Spleen (tissue), 13 donors: ENCODE data around the gene DNAAF5. TPM values are rescaled to one million over a fixed set of nuclear protein-coding genes. Genes with fewer than 3 reads are reported as not detected.

ENCODE experiments used
- DNase-seq: peaks from one replicate; pipeline ENCODE4 v3.0.0-alpha.2; 2020
- H3K27ac ChIP-seq, 8 donors: fragments of 200-600 bp; sonication (generic) in 7 of 8; 1 replicate in 4 of 8; 2 replicates in 4 of 8; pipeline versions ENCODE4 v1.5.0 to v1.8.0; 2016 to 2021; ENCODE audit warnings: inconsistent platforms in 4 of 8, mild to moderate bottlenecking in 4 of 8, moderate library complexity in 1 of 8
- H3K27me3 ChIP-seq, 7 donors: fragments of 200-600 bp; sonication (generic) in 6 of 7; replicated peaks in 1 of 7; 1 replicate in 4 of 7; 2 replicates in 3 of 7; pipeline versions ENCODE4 v1.5.0 to v1.8.0; 2016 to 2021; ENCODE audit warnings: inconsistent platforms in 3 of 7, mild to moderate bottlenecking in 1 of 7
- H3K36me3 ChIP-seq, 6 donors: fragments of 200-600 bp; sonication (generic) in 5 of 6; 1 replicate in 4 of 6; 2 replicates in 2 of 6; pipeline versions ENCODE4 v1.5.0 to v1.8.0; 2016 to 2021; ENCODE audit warnings: inconsistent platforms in 2 of 6
- H3K4me1 ChIP-seq, 6 donors: fragments of 200-600 bp; sonication (generic) in 5 of 6; 1 replicate in 3 of 6; 2 replicates in 3 of 6; pipeline versions ENCODE4 v1.5.0 to v1.8.0; 2016 to 2021; ENCODE audit warnings: inconsistent platforms in 3 of 6
- H3K4me3 ChIP-seq, 8 donors: fragments of 200-600 bp; sonication (generic) in 7 of 8; 1 replicate in 4 of 8; 2 replicates in 4 of 8; pipeline versions ENCODE4 v1.5.0 to v1.8.0; 2016 to 2021; ENCODE audit warnings: inconsistent platforms in 4 of 8, mild to moderate bottlenecking in 4 of 8, moderate library complexity in 2 of 8
- H3K9me3 ChIP-seq, 8 donors: fragments of 200-600 bp; sonication (generic) in 7 of 8; 1 replicate in 4 of 8; 2 replicates in 4 of 8; pipeline versions ENCODE4 v1.5.0 to v1.8.0; 2016 to 2021; ENCODE audit warnings: inconsistent platforms in 4 of 8
- CTCF ChIP-seq, 11 experiments: fragments of 200-600 bp in 7 of 11; fragments of 450-650 bp in 4 of 11; sonication (generic) in 4 of 11; IDR thresholded peaks in 8 of 11; conservative IDR thresholded peaks in 3 of 11; 1 replicate in 7 of 11; 2 replicates in 4 of 11; pipeline versions ENCODE4 v1.4.0 to v1.8.0; 2016 to 2021; ENCODE audit warnings: antibody characterized with exemption in 11 of 11, inconsistent platforms in 4 of 11, mild to moderate bottlenecking in 1 of 11
- POLR2A ChIP-seq, 3 donors: fragments of 450-650 bp; IDR thresholded peaks; one replicate each; pipeline ENCODE4 v1.5.1; 2017; ENCODE audit warnings: antibody characterized with exemption in 3 of 3, mild to moderate bottlenecking in 1 of 3
- POLR2AphosphoS5 ChIP-seq, 3 donors: sonication (generic); formaldehyde crosslinking; IDR thresholded peaks; one replicate each; pipeline ENCODE4 v1.5.1; 2017; ENCODE audit warnings: antibody characterized with exemption in 3 of 3
- WGBS, 5 donors: extraction: QIAGEN DNeasy Blood & Tissue Kit in 3 of 5; methylation state at CpG; one replicate each; pipeline versions ENCODE4 v1.1.5 to v1.1.7; 2013 to 2018; 5-methylcytosine and 5-hydroxymethylcytosine counted together
- intact Hi-C: fragments of 100-400 bp; cut with DNase I; formaldehyde crosslinking; loops from one replicate; pipeline ENCODE4 v1.15.0; 2023; ENCODE audit warnings: low total_unique reads
- long read RNA-seq, 2 donors: transcript quantifications; one replicate each; lab custom pipeline, GENCODE V29; 2026
- polyA plus RNA-seq, 3 donors: library from polyadenylated mRNA; stranded (reverse); fragments of 200-250 nt; gene quantifications; one replicate each; pipeline ENCODE4 v1.2.1, GENCODE V29; 2013
- total RNA-seq, 7 donors: library from RNA; depleted of rRNA in 3 of 7; stranded (reverse); fragments of >200 nt in 3 of 7; fragmentation: NEBNext Ultra II Directional in 4 of 7; extraction: Animal tissue kit (Norgen Biotek cat#: 25700) in 4 of 7; gene quantifications; one replicate each; pipeline versions ENCODE4 v1.1.0 to v1.2.1, GENCODE V29; 2016 to 2021
- donor health status: healthy with polysubstance abuse.
- donor health status: DM: no; HTN: no; CAD: no; lungs with moderate emphysema.
- donor health status: DM: no; HTN: no; CAD: no.
- donor health status: Bipolar disorder and iron deficiency.
- donor health status: healthy.
- donor health status: DM: no; HTN: no; CAD: no.
- donor health status: DM: yes; HTN: yes; CAD: no.

The DNAAF5 gene
- total RNA-seq (10 to 100 TPM; 13.7 to 22.4 (median 21.2) TPM), polyA plus RNA-seq (1 to 10 TPM; 7.5 to 8.4 (median 7.7) TPM)
- long read RNA-seq, donor 1, transcript DNAAF5-201 (13 exons, 3,410 nt) = major isoform, 5 of 8 reads
- long read RNA-seq, donor 1, partial matches to known transcripts = 0 of 8 reads
- long read RNA-seq, donor 1, other reads (novel, unspliced or antisense) = 0 of 8 reads
- long read RNA-seq, donor 2, transcript DNAAF5-201 (13 exons, 3,410 nt) = major isoform, 8 of 9 reads
- long read RNA-seq, donor 2, partial matches to known transcripts = 0 of 9 reads
- long read RNA-seq, donor 2, other reads (novel, unspliced or antisense) = 0 of 9 reads

- intact Hi-C loops = no loop called here
- Histone ChIP-seq H3K4me1 (peaks cover 6 to 32% (median 24%) of the 10 kb centered on the region in 6 donors), H3K27ac (peak within 1 kb of the TSS in 7 of 8 donors; percentile 10 to 83 (median 75)), H3K36me3 (peaks cover 0 to 22% (median 11%) of the 10 kb centered on the region in 6 donors), H3K27me3 (no peaks in the 10 kb centered on the region), H3K4me3 (peak within 1 kb of the TSS; percentile 67 to 100 (median 99)), H3K9me3 (peaks cover 0 to 6% (median 2%) of the 10 kb centered on the region in 8 donors)
- WGBS, 5 donors = 8 to 54% (median 13%) methylated on average over 11 to 56 of the region's 56 CpGs
- peak; percentile 96 for DNase-seq
- TF ChIP-seq POLR2A (IDR thresholded peaks at IDR 0.05) (peak in 1 of 3 donors; percentile 3), CTCF (IDR thresholded peaks at IDR 0.05 in 8 of 11, conservative IDR thresholded peaks at IDR 0.05 in 3 of 11) (peak in 1 of 11 experiments; percentile 19), POLR2AphosphoS5 (IDR thresholded peaks at IDR 0.05) (peak; percentile 85 to 93 (median 88))
Measured at GRCh38 chr7:726084-726853, at the start of gene DNAAF5. Gene DNAAF5 (plus strand): TSS chr7:726699. CDS start chr7:726721, 22 bp downstream.

- Histone ChIP-seq H3K4me1 (no peaks in the 10 kb centered on the region), H3K36me3 (peaks cover 0 to 53% (median 19%) of the 10 kb centered on the region in 6 donors), H3K27me3 (no peaks in the 10 kb centered on the region), H3K9me3 (peaks cover 0 to 19% (median 0%) of the 10 kb centered on the region in 8 donors), H3K27ac (no peak overlapping the region), H3K4me3 (no peak overlapping the region)
- intact Hi-C loops = no loop called here
- TF ChIP-seq CTCF (IDR thresholded peaks at IDR 0.05 in 8 of 11, conservative IDR thresholded peaks at IDR 0.05 in 3 of 11) (no peak), POLR2AphosphoS5 (IDR thresholded peaks at IDR 0.05) (no peak), POLR2A (IDR thresholded peaks at IDR 0.05) (no peak)
- 93 to 97% (median 95%) methylated on average over 19 to 23 of the region's 23 CpGs for WGBS, 5 donors
- peak; percentile 67 for DNase-seq
Measured at GRCh38 chr7:676972-677385, 49.5 kb upstream of the DNAAF5 start.

DNA sequence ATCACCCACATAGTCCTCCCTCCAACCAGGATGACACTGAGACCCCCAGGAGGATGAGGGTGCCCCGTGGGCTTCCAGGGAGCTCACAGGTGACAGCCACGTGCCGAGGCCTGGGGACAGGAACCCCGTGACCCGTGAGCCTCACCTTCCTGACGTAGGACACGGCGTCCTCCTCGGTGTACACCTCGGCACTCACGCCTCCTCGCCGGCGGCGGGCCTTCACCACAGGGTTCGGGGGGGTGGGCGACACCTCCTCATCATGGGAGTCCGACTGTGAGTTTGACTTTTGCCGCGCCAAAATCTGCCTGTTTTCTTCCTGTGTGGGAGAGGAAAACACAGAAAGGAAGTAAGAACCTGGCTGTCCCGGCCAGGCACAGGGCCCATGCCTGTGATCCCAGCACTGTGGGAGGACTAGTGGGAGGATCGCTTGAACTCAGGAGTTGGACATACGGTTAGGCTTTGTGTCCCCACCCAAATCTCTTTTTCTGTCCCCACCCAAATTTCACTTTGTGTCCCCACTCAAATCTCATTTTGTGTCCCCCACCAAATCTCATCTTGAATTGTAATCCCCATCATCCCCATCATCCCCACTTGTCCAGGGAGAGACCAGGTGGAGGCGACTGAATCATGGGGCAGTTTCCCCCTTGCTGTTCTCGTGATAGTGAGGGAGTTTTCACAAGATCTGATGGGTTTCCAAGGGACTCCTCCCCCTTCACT is 45.9 kb upstream of the DNAAF5 start:
- peak; percentile 64 for DNase-seq
- WGBS, 5 donors = 93 to 98% (median 96%) methylated on average over 14 to 25 of the region's 25 CpGs
- Histone ChIP-seq H3K27me3 (no peaks in the 10 kb centered on the region), H3K27ac (no peak overlapping the region), H3K9me3 (peaks cover 0 to 31% (median 9%) of the 10 kb centered on the region in 8 donors), H3K4me3 (no peak overlapping the region), H3K4me1 (no peaks in the 10 kb centered on the region), H3K36me3 (peaks cover 0 to 60% (median 19%) of the 10 kb centered on the region in 6 donors)
- no peak for TF ChIP-seq CTCF (IDR thresholded peaks at IDR 0.05 in 8 of 11, conservative IDR thresholded peaks at IDR 0.05 in 3 of 11)
- no peak for TF ChIP-seq POLR2A (IDR thresholded peaks at IDR 0.05)
- no peak for TF ChIP-seq POLR2AphosphoS5 (IDR thresholded peaks at IDR 0.05)
- intact Hi-C loops = no loop called here
